ELF-1 (cell line): Measurements from ENCODE around the gene TAF3.
A peak's percentile ranks its signal among the peaks of the same experiment; 100 is the strongest.
"Not testable (repeated sequence)": the region's sequence is repeated elsewhere in the genome, so short reads cannot be mapped to it uniquely, and the experiment has no call there.

Experiments
- DNase-seq: peaks from one replicate; pipeline ENCODE4 v3.0.0-alpha.2; 2016; ENCODE audit warnings: low read depth, low spot score

TAF3 gene

DNA sequence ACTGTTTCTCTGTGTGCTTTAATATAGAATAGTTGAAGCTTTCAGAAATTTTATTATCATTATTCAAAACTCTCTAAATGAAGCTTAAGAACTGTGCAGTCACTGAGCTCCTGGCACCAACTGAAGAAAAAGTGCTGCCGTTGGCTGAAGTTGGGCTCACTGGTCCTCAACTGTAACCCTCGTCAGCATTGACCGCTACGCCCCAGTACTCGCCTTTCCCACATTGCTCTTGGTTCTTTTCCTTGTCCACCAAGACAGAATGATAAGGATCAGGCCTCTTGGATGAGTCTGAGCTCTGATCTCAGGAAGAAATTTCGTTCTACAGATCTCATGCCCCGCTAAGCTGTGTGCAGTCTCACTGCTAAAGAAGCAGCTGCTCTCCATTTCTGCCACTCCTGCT lies 7.9 kb upstream of the TAF3 start:
- no peak for DNase-seq

GRCh38 chr10:7811000-7811399 lies 7.3 kb upstream of the TAF3 start:
- no peak for DNase-seq

GRCh38 chr10:7811743-7812142 lies 6.6 kb upstream of the TAF3 start:
- not testable (repeated sequence) for DNase-seq

DNA sequence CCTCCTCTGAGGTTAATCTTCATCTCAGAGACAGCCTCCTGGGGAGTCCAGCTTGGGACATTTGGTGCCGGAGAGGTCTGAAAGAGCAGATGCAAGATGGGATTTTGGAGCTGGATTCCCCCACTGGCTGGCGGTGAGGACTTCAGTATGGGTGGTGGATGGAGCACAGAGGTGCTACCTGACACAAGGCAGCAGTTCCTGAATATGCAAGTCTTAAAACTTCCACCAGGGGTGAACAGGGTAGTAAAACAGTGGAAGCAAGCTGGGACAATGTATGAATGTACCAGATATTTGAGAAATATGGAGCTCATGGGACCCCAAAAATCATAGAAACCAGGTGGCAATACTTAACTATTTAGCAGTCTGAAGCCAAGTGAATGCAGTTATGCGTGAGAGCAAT lies 4.8 kb upstream of the TAF3 start:
- no peak for DNase-seq

DNA sequence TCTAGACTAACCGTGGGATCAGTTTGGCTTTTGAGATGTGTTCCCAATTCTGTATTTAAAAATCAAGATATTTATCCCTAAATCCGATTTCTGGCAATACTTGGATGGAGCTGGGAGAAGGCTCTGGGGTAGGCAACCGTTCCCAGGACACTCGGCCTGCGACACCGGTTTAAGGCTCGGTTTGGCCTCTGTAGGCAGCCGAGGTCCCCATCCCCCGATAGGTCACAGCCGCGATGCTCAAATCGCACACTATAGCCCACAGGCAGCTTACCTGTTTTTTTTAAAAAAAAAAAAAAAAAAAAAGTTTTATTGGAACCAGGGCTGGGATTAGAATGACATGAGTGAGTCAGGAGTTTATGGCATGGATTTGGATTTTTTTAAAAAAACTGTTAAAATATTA lies 729 bp upstream of the TAF3 start:
- DNase-seq, result peak; percentile 14

- DNase-seq, result no peak
Observed at GRCh38 chr10:7817984-7818294, 366 bp upstream of the TAF3 start.

DNA sequence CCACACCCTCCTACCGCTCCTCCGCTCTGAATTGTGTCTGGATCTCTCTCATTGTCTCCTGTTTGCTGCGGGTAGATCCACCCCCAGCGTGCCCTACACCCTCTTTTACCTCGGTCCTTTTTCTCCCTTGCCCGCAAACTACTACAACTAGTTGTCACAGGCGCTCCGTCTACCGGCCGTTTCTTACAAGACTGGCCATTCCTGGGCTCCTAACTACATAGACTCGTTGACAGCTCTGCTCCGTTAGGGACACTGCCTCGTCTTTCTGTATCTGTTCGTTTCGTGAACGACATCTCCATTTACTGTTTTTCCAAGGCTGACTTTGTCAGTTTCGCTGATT lies 786 bp downstream of the TAF3 start:
- DNase-seq, result peak; percentile 43

- no peak for DNase-seq
Observed at GRCh38 chr10:7824251-7824650, 5.9 kb downstream of the TAF3 start.

- DNase-seq, result peak; percentile 31
Observed at GRCh38 chr10:7826971-7827370, 8.7 kb downstream of the TAF3 start.

DNA sequence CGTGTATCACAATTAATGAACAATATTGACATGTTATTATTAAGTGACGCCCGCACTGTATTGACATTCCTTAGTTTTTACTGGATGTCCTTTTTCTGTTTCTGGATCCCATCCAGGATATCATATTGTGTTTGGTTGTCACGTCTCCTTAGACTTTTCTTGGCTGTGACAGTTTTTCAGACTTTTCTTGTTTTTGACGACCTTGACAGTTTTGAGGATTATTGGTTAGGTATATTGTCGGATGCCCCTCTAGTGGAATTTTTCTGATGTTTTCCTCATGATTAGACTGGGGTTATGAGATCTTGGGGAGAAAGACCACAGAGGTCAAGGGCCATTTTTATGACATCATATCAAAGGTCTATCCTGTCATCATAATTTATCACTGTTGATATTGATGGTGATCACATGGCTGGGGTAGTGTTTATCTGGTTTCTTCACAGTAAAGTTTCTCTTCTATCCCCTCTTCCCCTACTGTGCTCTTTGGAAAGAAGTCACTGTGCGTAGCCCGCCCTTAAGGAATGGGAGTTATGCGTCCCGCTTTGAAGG lies 11.1 kb downstream of the TAF3 start:
- DNase-seq, result no peak

DNA sequence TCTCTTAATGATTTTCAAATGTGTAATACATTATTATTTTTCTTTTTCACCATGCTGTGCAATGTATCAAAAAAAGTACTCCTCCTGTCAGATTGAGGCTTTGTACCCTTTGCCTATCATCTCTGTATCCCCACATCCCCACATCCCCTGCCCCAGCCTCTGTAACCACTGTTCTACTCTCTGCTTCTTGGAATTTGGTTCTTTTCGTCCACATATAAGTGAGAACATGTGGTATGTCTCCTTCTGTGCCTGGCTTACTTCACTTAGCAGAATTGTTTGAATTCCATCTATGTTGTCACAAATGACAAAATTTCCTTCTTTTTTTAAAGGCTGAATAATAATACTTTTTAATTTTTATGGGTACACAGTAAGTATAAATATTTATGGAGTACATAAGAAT lies 13.8 kb downstream of the TAF3 start:
- no peak for DNase-seq

DNA sequence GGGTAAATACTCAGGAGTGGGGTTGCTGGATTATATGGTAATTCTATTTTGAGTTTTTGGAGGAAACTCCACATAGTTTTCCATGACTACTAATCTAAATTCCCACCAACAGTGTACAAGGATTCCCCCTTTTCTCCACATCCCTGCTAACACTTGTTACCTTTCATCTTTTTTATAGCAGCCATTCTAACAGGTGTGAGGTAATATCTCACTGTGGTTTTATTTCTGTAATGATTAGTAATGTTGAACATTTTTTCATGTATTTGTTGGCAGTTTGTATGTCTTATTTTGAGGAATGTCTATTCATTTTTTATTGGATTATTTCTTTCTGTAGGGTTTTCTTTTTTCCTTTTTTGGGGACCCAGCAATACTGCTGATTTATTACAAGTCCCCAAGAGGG lies 14.9 kb downstream of the TAF3 start:
- DNase-seq, result no peak

DNA sequence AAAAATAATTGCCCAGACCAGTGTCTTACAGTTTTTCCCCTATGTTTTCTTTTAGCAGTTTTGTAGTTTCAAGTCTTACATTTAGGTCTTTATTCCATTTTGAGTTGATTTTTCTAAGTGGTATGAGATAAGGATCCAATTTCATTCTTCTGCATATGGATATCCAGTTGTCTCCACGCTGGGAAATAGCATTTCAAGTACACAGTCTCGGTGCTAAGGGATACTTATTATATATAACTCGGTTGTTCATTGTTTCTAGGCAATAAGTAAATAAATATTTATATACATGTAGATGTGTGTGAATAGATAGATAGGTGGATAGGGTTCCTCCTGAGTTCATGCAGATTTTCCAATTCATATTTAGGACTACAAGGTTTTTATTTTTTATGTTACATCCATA lies 16.0 kb downstream of the TAF3 start:
- DNase-seq, result no peak

DNA sequence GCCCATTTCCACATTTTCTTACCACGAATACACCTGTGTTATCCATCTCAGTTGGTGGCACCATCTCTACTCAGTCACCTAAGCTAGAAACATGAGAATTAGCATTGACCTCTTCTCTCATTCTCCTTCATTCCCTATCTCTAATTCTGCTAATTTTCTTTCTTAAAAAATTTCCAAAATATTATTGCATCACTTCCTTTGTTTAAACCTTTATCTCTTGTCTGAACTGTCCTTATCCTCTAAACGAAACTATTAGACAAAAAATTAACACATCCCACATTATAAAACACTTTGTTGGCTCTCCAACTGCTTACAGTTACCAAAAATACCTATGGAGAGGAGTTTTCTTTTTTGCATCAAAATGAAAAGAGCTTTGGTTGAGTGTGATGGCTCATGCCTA lies 18.3 kb downstream of the TAF3 start:
- DNase-seq, result no peak

DNA sequence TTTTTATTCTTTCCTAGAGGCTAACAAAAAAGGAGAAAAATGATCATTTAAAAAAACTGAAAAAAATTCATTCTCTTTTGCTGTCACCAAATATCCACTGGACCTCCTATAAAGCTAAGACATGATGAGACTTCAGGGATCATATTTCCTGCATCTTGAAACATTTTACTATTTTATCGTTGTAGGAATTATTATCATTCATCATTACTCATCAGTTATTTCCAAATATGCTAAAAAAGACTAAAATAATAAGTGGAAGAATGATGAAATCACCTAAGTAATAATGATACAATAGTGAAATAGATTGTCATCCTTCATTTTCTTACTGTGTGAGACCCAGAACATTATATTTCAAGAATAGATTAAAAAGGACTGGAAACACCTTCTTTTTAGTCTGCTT lies 28.3 kb downstream of the TAF3 start:
- no peak for DNase-seq

- no peak for DNase-seq
Observed at GRCh38 chr10:7853226-7853842, 35.0 kb downstream of the TAF3 start.

DNA sequence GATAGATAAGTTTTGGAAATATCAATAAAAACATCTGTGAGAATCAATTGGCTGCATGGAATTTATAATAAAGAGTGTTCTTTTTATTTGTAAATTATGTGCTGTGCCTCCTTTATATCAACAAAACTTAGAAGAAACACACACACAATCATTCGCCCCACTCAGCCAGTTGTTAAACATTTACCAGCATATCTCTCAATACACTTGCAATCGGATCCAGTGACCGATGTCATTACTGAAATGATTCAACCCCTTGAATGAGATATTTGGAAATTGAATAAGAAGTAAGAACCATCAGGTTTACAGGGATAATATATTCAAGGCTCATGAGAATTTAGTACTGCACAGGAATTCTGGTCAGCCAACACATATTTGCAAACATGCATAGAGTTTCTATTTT lies 35.6 kb downstream of the TAF3 start:
- DNase-seq, result no peak

DNA sequence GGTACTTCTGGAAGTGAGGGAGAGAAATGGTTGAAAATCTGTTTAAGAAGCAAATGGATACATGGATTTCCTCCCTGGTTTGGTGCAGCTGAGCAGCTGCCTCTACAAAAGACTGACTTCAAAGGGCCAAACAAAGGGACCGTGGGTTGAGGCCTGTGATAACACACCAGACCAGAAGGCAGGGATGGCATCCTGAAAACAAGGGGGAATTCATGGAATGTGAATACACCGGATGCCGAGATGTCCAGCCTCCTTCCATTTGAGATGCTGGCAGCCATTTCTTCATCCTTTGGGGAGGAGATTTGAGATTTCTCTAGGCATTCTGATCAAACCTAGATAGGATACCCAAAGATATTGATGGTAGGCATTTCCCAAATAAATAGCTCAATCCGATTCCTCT lies 36.9 kb downstream of the TAF3 start:
- peak; percentile 89 for DNase-seq

DNA sequence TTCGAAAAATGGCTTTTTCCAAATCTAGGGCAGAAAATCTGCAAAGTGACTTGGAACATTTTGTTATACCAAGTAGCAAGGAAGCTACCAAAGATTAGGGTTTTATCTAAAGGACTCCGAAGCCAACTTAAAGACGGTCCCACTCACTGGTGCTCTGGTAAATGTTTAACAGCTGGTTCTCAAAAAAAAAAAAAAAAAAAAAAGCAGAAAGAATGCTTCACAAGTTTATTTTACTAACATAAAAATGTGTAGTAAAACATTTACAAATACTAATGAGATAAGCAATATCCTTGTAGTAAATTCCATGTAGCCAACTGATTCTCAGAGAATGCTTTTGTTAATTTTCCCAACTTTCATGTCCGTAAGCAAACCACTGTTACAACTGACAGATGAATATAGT lies 38.4 kb downstream of the TAF3 start:
- DNase-seq, result no peak

- no peak for DNase-seq
Observed at GRCh38 chr10:7857262-7857661, 39.0 kb downstream of the TAF3 start.

DNA sequence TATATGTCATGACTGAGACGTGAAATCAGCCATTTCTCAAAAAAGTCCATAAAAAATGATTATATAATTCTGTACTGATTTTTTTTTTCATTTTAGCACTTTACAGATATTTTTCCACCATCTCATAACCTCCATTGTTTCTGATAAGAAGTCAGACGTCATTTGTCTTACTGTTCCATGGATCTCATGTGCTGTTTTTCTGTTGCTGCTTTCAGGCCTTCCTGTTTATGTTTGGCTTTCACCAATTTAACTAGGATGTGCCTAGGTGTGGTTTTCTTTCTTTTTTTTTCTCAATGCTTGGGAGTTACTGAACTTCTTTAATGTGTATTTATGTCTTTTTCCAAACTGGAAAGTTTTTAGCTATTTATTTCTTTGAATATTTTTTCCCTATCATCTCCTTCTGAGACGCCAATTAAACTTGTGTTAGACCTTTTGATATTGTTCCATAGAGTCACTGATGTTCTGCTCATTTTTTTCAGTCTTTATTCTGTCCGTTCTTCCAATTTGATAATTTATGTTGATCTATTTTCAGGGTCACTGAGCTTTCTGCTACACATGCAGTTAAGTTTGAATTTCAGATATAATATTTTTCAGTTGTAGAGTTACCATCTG lies 43.3 kb downstream of the TAF3 start:
- no peak for DNase-seq

DNA sequence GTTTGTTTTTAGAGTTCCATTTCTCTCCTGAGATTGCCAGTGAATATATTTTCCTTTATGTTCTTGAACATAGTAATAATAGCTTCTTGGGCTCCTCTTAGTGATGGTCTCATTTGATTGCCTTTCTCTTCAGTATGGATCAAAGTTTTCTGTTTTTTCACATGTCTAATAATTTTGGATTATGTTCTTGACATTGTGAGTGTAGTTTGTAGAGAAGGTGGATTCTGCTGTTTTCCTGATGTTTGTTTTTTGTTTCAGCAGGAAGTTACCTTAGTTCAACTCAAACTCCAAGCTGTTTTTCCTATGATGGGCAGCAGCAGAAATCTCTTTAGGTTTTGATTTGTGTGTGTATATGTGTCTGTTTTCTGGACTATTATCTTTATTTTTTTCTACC lies 43.8 kb downstream of the TAF3 start:
- no peak for DNase-seq

GRCh38 chr10:7866176-7866575 lies 47.9 kb downstream of the TAF3 start:
- DNase-seq, result no peak

GRCh38 chr10:7872041-7872442 lies 53.7 kb downstream of the TAF3 start:
- no peak for DNase-seq
